ENCODE results near the gene SZT2. TPM values are rescaled to one million over a fixed set of nuclear protein-coding genes. Genes with fewer than 3 reads are reported as not detected.
A peak's percentile ranks its signal among the peaks of the same experiment; 100 is the strongest.
"Not testable (repeated sequence)": the region's sequence is repeated elsewhere in the genome, so short reads cannot be mapped to it uniquely, and the experiment has no call there.

The SZT2 gene
- total and polyA plus RNA-seq, 12 donors = 8.6 to 44.0 (median 26.0) TPM

GRCh38 chr1:43368646-43369020, 21.1 kb upstream of the SZT2 start:
- peak overlapping the region in 9 of 10 donors; percentile 65 to 96 (median 88) for H3K4me3 ChIP-seq
- H3K27me3 ChIP-seq = no peaks in the 10 kb centered on the region
- WGBS, 2 donors = 23 to 26% methylated on average over 6 of the region's 6 CpGs
- peak overlapping the region; percentile 73 to 99 (median 98) for H3K27ac ChIP-seq
- TF ChIP-seq CTCF (IDR thresholded peaks at IDR 0.05) = no peak
- no peak for DNase-seq
- H3K9me3 ChIP-seq = no peaks in the 10 kb centered on the region
- H3K36me3 ChIP-seq = peaks cover 0 to 33% (median 18%) of the 10 kb centered on the region in 9 donors
- H3K4me1 ChIP-seq = peaks cover 19 to 56% (median 38%) of the 10 kb centered on the region in 9 donors
- no peak for ATAC-seq
- intact Hi-C loops (cut with DNase I) = loop anchor here in 4 of 10 donors (1.0 to 5.0 kb wide), 3 partner anchors 21 to 131 kb away; partner anchors contain the start of genes MED8 (in 1 of the 4), SZT2 (in 1 of the 4) and TIE1 (in 1 of the 4)

GRCh38 chr1:43369779-43370178, 19.9 kb upstream of the SZT2 start:
- H3K27ac ChIP-seq, H3K4me3 ChIP-seq, H3K27me3 ChIP-seq, ATAC-seq, H3K9me3 ChIP-seq, DNase-seq: not testable (repeated sequence)
- H3K4me1 ChIP-seq = peaks cover 22 to 62% (median 40%) of the 10 kb centered on the region in 9 donors
- H3K36me3 ChIP-seq = peaks cover 0 to 25% (median 6%) of the 10 kb centered on the region in 9 donors
- WGBS, 2 donors = 94 to 95% methylated on average over 5 to 6 of the region's 6 CpGs
- intact Hi-C loops (cut with DNase I) = loop anchor here in 6 of 10 donors (5.0 to 10.0 kb wide), 3 partner anchors 67 to 135 kb away; partner anchors contain the start of gene TIE1 (in 1 of the 6)

- WGBS, 2 donors = 83 to 89% methylated on average over 4 of the region's 4 CpGs
- Histone ChIP-seq H3K4me3 (no peak overlapping the region), H3K4me1 (peaks cover 22 to 62% (median 40%) of the 10 kb centered on the region in 9 donors), H3K27me3 (no peaks in the 10 kb centered on the region), H3K36me3 (peaks cover 0 to 21% (median 0%) of the 10 kb centered on the region in 9 donors), H3K27ac (no peak overlapping the region), H3K9me3 (no peaks in the 10 kb centered on the region)
- no peak for TF ChIP-seq CTCF (IDR thresholded peaks at IDR 0.05)
- ATAC-seq = no peak
- no peak for DNase-seq
- intact Hi-C loops (cut with DNase I) = loop anchor here in 2 of 10 donors (5.0 to 10.0 kb wide), 2 partner anchors 133 to 136 kb away; no protein-coding TSS in a partner anchor
Observed at GRCh38 chr1:43370564-43370963, 19.1 kb upstream of the SZT2 start.

GRCh38 chr1:43372172-43372571, 17.5 kb upstream of the SZT2 start:
- 98% methylated on average over 5 of the region's 5 CpGs for WGBS, 2 donors

More at GRCh38 chr1:43372172-43372571, 17.5 kb upstream of the SZT2 start:
- ATAC-seq = no peak
- H3K27me3 ChIP-seq = no peaks in the 10 kb centered on the region
- no peak overlapping the region for H3K4me3 ChIP-seq
- peak overlapping the region in 6 of 10 donors; percentile 33 to 84 (median 58) for H3K27ac ChIP-seq
- peaks cover 13 to 47% (median 25%) of the 10 kb centered on the region in 9 donors for H3K4me1 ChIP-seq
- no peak for DNase-seq
- H3K9me3 ChIP-seq = no peaks in the 10 kb centered on the region
- intact Hi-C loops (cut with DNase I) = loop anchor here in 2 of 10 donors (5.0 to 10.0 kb wide), 2 partner anchors 135 to 137 kb away; no protein-coding TSS in a partner anchor
- peaks cover 0 to 32% (median 0%) of the 10 kb centered on the region in 9 donors for H3K36me3 ChIP-seq
- no peak for TF ChIP-seq CTCF (IDR thresholded peaks at IDR 0.05)

Measured in heart right ventricle (tissue), 16 donors.